ENCODE data around the gene MYPN.
A peak's percentile ranks its signal among the peaks of the same experiment; 100 is the strongest.

Gene MYPN

DNA sequence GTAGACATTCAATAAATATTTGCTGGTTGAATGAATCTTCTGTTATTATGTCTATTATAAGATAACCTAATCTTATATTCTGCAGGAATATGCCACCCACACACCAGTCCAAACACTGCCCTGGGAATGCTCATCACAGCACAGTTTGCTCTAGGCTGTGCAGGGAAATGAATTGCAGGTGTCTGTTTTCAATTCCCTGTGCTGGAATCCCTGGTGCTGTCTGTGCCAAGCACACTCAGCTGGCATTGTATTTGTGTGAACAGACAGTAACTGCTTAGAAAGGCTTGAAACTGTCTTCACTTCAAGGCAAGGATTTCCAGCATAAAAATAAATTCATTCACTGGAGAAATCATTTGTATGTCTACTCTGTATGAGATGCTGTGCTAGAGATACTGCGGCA lies 102.4 kb downstream of the MYPN start:
- no peak overlapping the region for H4K8ac ChIP-seq (ENCODE audit: low read length)
- no peak overlapping the region for H3K18ac ChIP-seq (ENCODE audit: low read depth in 1 of 2, low read length in 2 of 2)
- no peak overlapping the region for H3K14ac ChIP-seq (ENCODE audit: low read length in 2 of 2)
- no peak overlapping the region for H3K9ac ChIP-seq (ENCODE audit: low read length)
- no peak overlapping the region for H3K27ac ChIP-seq (ENCODE audit: low read length, poor library complexity, severe bottlenecking)
- no peak overlapping the region for H3K23ac ChIP-seq (ENCODE audit: low read length in 2 of 2)
- no peak overlapping the region for H3K4me3 ChIP-seq (ENCODE audit: insufficient read depth in 1 of 2, low read depth in 1 of 2, low read length in 2 of 2)
- H2AK5ac ChIP-seq (ENCODE audit: low read length, severe bottlenecking), result no peak overlapping the region
- H2BK5ac ChIP-seq (ENCODE audit: low read depth, low read length, poor library complexity, severe bottlenecking), result no peak overlapping the region
- H3K4ac ChIP-seq (ENCODE audit: low read depth in 1 of 2, low read length in 2 of 2), result no peak overlapping the region
- DNase-seq, result no peak
- H2BK120ac ChIP-seq (ENCODE audit: low read depth, low read length), result no peak overlapping the region
- no peaks in the 10 kb centered on the region for H3K79me1 ChIP-seq (replicated peaks; ENCODE audit: low read length, poor library complexity, severe bottlenecking)
- no peak overlapping the region for H2AFZ ChIP-seq (ENCODE audit: low read depth, low read length)
- no peaks in the 10 kb centered on the region for H3K36me3 ChIP-seq (ENCODE audit: control insufficient read depth in 1 of 2, insufficient read depth in 2 of 2, low read depth in 1 of 2, low read length in 2 of 2)
- no peaks in the 10 kb centered on the region for H3K9me3 ChIP-seq (ENCODE audit: control insufficient read depth, low read length)
- no CpG with 5 or more reads among the region's 1 CpG for WGBS
- peaks cover 2% of the 10 kb centered on the region for H3K4me1 ChIP-seq (ENCODE audit: control insufficient read depth, insufficient read depth, low read depth, low read length)
- H2BK12ac ChIP-seq (ENCODE audit: low read length in 2 of 2), result no peak overlapping the region
- H2BK15ac ChIP-seq (ENCODE audit: low read depth, poor library complexity, severe bottlenecking), result no peak overlapping the region
- no peak overlapping the region for H3K4me2 ChIP-seq (ENCODE audit: low read length, poor library complexity, severe bottlenecking)
- no peak overlapping the region for H4K91ac ChIP-seq (ENCODE audit: low read length)
- H3K27me3 ChIP-seq (ENCODE audit: control insufficient read depth in 1 of 2, insufficient read depth in 1 of 2, low read length in 2 of 2), result no peaks in the 10 kb centered on the region

GRCh38 chr10:68212721-68213352 lies 103.5 kb downstream of the MYPN start:
- 80% methylated on average over 5 of the region's 8 CpGs for WGBS
- Histone ChIP-seq H3K9me3 (ENCODE audit: control insufficient read depth, low read length) (no peaks in the 10 kb centered on the region), H3K79me1 (replicated peaks; ENCODE audit: low read length, poor library complexity, severe bottlenecking) (no peaks in the 10 kb centered on the region), H3K27me3 (ENCODE audit: control insufficient read depth in 1 of 2, insufficient read depth in 1 of 2, low read length in 2 of 2) (no peaks in the 10 kb centered on the region), H4K8ac (ENCODE audit: low read length) (no peak overlapping the region), H2BK120ac (ENCODE audit: low read depth, low read length) (no peak overlapping the region), H2BK15ac (ENCODE audit: low read depth, poor library complexity, severe bottlenecking) (no peak overlapping the region), H2BK5ac (ENCODE audit: low read depth, low read length, poor library complexity, severe bottlenecking) (no peak overlapping the region), H3K23ac (ENCODE audit: low read length in 2 of 2) (no peak overlapping the region), H2AFZ (ENCODE audit: low read depth, low read length) (no peak overlapping the region), H3K14ac (ENCODE audit: low read length in 2 of 2) (no peak overlapping the region), H3K27ac (ENCODE audit: low read length, poor library complexity, severe bottlenecking) (no peak overlapping the region), H3K18ac (ENCODE audit: low read depth in 1 of 2, low read length in 2 of 2) (no peak overlapping the region), H3K4me3 (ENCODE audit: insufficient read depth in 1 of 2, low read depth in 1 of 2, low read length in 2 of 2) (no peak overlapping the region), H3K9ac (ENCODE audit: low read length) (peak overlapping the region; percentile 7), H3K4ac (ENCODE audit: low read depth in 1 of 2, low read length in 2 of 2) (peak overlapping the region in 1 of 2 experiments; percentile 30), H3K36me3 (ENCODE audit: control insufficient read depth in 1 of 2, insufficient read depth in 2 of 2, low read depth in 1 of 2, low read length in 2 of 2) (no peaks in the 10 kb centered on the region), H3K4me2 (ENCODE audit: low read length, poor library complexity, severe bottlenecking) (no peak overlapping the region), H4K91ac (ENCODE audit: low read length) (no peak overlapping the region), H2BK12ac (ENCODE audit: low read length in 2 of 2) (no peak overlapping the region), H2AK5ac (ENCODE audit: low read length, severe bottlenecking) (no peak overlapping the region), H3K4me1 (ENCODE audit: control insufficient read depth, insufficient read depth, low read depth, low read length) (peaks cover 2% of the 10 kb centered on the region)
- peak; percentile 73 for DNase-seq

DNA sequence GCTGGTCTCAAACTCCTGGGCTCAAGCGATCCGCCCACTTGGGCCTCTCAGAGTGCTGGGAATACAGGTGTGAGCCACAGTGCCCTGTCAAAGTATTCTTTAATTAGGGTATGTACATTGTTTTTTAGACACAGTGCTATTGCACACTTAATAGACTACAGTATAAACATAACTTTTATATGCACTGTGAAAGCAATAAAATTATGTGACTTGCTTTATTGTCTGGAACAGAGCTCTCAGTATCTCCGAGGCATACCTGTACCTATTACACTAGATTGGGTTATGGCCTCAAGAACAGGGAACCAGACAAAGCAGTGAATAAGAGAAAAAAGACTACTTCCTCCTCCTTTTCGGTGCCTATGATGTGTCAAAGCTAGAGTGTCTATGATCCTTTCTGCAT lies 109.5 kb downstream of the MYPN start:
- WGBS, result 96% methylated on average over 4 of the region's 4 CpGs
- H3K36me3 ChIP-seq (ENCODE audit: control insufficient read depth in 1 of 2, insufficient read depth in 2 of 2, low read depth in 1 of 2, low read length in 2 of 2), result no peaks in the 10 kb centered on the region

DNA sequence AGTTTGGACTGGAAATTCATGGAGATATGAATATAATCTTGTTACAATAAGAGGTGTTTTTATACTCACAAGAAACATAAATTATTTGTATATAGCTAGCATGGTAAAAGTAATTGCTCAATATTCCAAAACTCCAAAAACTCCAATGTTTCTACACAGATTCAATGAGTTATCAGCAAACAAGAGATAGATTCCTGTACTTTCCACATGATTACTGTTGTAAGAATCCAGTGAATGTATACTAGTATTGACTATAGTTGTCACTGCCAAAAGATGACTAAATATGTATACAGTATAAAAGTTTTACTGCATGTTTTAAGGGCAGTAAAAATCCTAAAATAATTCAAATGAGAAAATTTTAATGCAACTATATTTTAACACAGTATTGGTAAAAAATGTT lies 111.9 kb downstream of the MYPN start:
- Histone ChIP-seq H2AFZ (ENCODE audit: low read depth, low read length) (no peak overlapping the region), H3K9ac (ENCODE audit: low read length) (no peak overlapping the region), H3K18ac (ENCODE audit: low read depth in 1 of 2, low read length in 2 of 2) (no peak overlapping the region), H3K79me1 (replicated peaks; ENCODE audit: low read length, poor library complexity, severe bottlenecking) (no peaks in the 10 kb centered on the region), H2BK15ac (ENCODE audit: low read depth, poor library complexity, severe bottlenecking) (no peak overlapping the region), H3K14ac (ENCODE audit: low read length in 2 of 2) (no peak overlapping the region), H3K4me3 (ENCODE audit: insufficient read depth in 1 of 2, low read depth in 1 of 2, low read length in 2 of 2) (no peak overlapping the region), H2AK5ac (ENCODE audit: low read length, severe bottlenecking) (no peak overlapping the region), H3K36me3 (ENCODE audit: control insufficient read depth in 1 of 2, insufficient read depth in 2 of 2, low read depth in 1 of 2, low read length in 2 of 2) (no peaks in the 10 kb centered on the region), H3K4me1 (ENCODE audit: control insufficient read depth, insufficient read depth, low read depth, low read length) (no peaks in the 10 kb centered on the region), H4K8ac (ENCODE audit: low read length) (no peak overlapping the region), H2BK5ac (ENCODE audit: low read depth, low read length, poor library complexity, severe bottlenecking) (no peak overlapping the region), H2BK120ac (ENCODE audit: low read depth, low read length) (no peak overlapping the region), H3K27ac (ENCODE audit: low read length, poor library complexity, severe bottlenecking) (no peak overlapping the region), H3K27me3 (ENCODE audit: control insufficient read depth in 1 of 2, insufficient read depth in 1 of 2, low read length in 2 of 2) (no peaks in the 10 kb centered on the region), H2BK12ac (ENCODE audit: low read length in 2 of 2) (no peak overlapping the region), H4K91ac (ENCODE audit: low read length) (no peak overlapping the region), H3K9me3 (ENCODE audit: control insufficient read depth, low read length) (no peaks in the 10 kb centered on the region), H3K4ac (ENCODE audit: low read depth in 1 of 2, low read length in 2 of 2) (no peak overlapping the region), H3K4me2 (ENCODE audit: low read length, poor library complexity, severe bottlenecking) (no peak overlapping the region), H3K23ac (ENCODE audit: low read length in 2 of 2) (no peak overlapping the region)
- DNase-seq, result no peak

More for the DNA sequence above, 109.5 kb downstream of the MYPN start:
- Histone ChIP-seq H3K23ac (ENCODE audit: low read length in 2 of 2) (no peak overlapping the region), H2AFZ (ENCODE audit: low read depth, low read length) (no peak overlapping the region), H4K91ac (ENCODE audit: low read length) (no peak overlapping the region), H3K9me3 (ENCODE audit: control insufficient read depth, low read length) (no peaks in the 10 kb centered on the region), H3K79me1 (replicated peaks; ENCODE audit: low read length, poor library complexity, severe bottlenecking) (no peaks in the 10 kb centered on the region), H2BK12ac (ENCODE audit: low read length in 2 of 2) (no peak overlapping the region), H3K18ac (ENCODE audit: low read depth in 1 of 2, low read length in 2 of 2) (no peak overlapping the region), H3K4me2 (ENCODE audit: low read length, poor library complexity, severe bottlenecking) (no peak overlapping the region), H3K4me1 (ENCODE audit: control insufficient read depth, insufficient read depth, low read depth, low read length) (no peaks in the 10 kb centered on the region), H2AK5ac (ENCODE audit: low read length, severe bottlenecking) (no peak overlapping the region), H3K14ac (ENCODE audit: low read length in 2 of 2) (no peak overlapping the region), H4K8ac (ENCODE audit: low read length) (no peak overlapping the region), H3K27me3 (ENCODE audit: control insufficient read depth in 1 of 2, insufficient read depth in 1 of 2, low read length in 2 of 2) (no peaks in the 10 kb centered on the region), H2BK120ac (ENCODE audit: low read depth, low read length) (no peak overlapping the region), H2BK15ac (ENCODE audit: low read depth, poor library complexity, severe bottlenecking) (no peak overlapping the region), H3K4ac (ENCODE audit: low read depth in 1 of 2, low read length in 2 of 2) (no peak overlapping the region), H2BK5ac (ENCODE audit: low read depth, low read length, poor library complexity, severe bottlenecking) (no peak overlapping the region), H3K27ac (ENCODE audit: low read length, poor library complexity, severe bottlenecking) (no peak overlapping the region), H3K9ac (ENCODE audit: low read length) (no peak overlapping the region), H3K4me3 (ENCODE audit: insufficient read depth in 1 of 2, low read depth in 1 of 2, low read length in 2 of 2) (no peak overlapping the region)
- no peak for DNase-seq
